ENCODE results near the gene THEM5.
"Not testable (repeated sequence)": the region's sequence is repeated elsewhere in the genome, so short reads cannot be mapped to it uniquely, and the experiment has no call there.

Gene THEM5

DNA sequence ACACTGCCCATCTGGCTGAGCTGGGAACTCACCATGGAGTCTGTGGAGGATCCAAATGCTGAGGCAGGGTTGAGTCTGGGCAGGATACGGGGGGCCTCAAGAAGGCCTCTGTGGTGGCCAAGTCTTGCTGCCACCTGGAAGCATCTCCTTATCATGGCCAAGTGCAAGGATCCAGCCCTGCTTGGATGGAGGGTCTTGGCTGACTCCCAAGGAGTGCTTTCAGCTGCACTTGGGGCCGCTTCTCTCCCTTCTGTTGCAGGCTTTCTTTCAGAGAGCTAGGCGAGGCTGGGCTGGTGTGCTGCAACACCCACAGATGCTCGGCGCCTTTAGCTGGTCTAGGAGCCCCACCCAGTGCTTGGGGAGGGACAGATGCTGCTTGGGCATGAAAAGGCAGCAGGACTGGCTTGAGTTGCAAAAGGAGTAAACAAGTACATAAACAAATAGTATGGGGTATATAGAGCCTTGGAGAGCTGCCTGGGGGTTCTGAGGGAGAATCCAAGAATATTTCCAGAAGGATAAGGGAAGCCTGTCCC, at the start of gene THEM5:
THEM5 (minus strand) TSS at position 302 of the 533 bp plus-strand sequence; CDS start at position 155, 147 bp downstream.
- DNase-seq (ENCODE audit: low read depth): no peak
- no peak for TF ChIP-seq CTCF (IDR thresholded peaks at IDR 0.05; ENCODE audit: low read depth, low read length, missing control alignments)
- H3K4me3 ChIP-seq (ENCODE audit: low read depth, low read length): no peak within 1 kb of the TSS

GRCh38 chr1:151902858-151903257, 49.3 kb upstream of the THEM5 start:
- DNase-seq (ENCODE audit: low read depth): no peak
- no peak overlapping the region for H3K4me3 ChIP-seq (ENCODE audit: low read depth, low read length)
- no peak for TF ChIP-seq CTCF (IDR thresholded peaks at IDR 0.05; ENCODE audit: low read depth, low read length, missing control alignments)

GRCh38 chr1:151900804-151901203, 47.3 kb upstream of the THEM5 start:
- H3K4me3 ChIP-seq (ENCODE audit: low read depth, low read length); DNase-seq (ENCODE audit: low read depth): not testable (repeated sequence)

DNA sequence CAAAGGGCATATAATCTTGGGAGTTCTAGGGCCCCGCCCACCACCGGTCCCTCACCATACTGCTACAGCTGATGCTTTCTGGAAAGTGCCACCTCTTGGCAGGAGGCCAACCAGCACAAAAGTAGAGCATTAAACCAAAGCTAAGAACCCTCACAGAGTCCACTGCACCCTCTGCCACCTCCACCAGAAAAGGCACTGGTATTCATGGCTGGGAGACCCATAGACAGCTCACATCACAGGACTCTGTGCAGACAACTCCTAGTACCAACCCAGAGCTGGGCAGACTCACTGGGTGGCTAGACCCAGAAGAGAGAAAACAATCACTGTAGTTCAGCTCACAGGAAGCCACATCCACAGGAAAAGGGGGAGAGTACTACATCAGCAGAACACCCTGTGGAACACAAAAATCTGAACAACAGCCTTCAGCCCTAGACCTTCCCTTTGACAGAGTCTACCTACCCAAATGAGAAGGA, 45.0 kb upstream of the THEM5 start:
- no peak for TF ChIP-seq CTCF (IDR thresholded peaks at IDR 0.05; ENCODE audit: low read depth, low read length, missing control alignments)
- no peak for DNase-seq (ENCODE audit: low read depth)
- no peak overlapping the region for H3K4me3 ChIP-seq (ENCODE audit: low read depth, low read length)

GRCh38 chr1:151897991-151898431, 44.5 kb upstream of the THEM5 start:
- no peak overlapping the region for H3K4me3 ChIP-seq (ENCODE audit: low read depth, low read length)
- TF ChIP-seq CTCF (IDR thresholded peaks at IDR 0.05; ENCODE audit: low read depth, low read length, missing control alignments): no peak
- no peak for DNase-seq (ENCODE audit: low read depth)

DNA sequence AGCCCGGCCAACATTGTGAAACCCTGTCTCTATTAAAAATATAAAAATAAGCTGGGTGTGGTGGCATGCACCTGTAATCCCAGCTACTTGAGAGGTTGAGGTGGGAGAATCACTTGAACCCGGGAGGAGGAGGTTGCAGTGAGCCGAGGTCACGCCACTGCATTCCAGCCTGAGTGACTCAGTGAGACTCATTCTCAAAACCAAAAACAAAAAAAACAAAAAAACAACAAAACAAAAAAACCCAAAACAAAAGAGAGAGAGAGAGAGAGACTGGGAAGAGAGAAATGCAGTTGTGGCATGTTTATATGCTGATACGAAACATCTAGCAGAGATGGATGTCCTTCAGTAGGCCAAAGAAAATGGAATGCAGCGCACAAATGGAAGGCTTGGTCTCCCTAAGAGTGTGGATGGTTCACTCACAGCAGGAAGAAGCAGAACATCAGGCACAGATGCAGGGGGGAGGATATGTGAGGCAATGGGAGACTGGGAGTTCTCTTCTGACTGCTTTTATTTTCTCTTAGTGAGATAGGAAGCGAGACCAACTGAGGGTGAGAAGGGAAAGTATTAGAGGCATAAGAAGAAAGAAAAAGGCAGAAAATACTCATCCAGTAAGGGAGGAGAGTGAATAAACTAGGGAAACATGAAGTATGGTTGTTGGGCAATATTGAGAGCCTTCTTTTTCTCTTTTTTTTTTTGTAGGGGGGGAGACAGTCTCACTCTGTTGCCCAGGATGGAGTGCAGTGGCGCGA, 39.8 kb upstream of the THEM5 start:
- no peak overlapping the region for H3K4me3 ChIP-seq (ENCODE audit: low read depth, low read length)
- TF ChIP-seq CTCF (IDR thresholded peaks at IDR 0.05; ENCODE audit: low read depth, low read length, missing control alignments): no peak
- DNase-seq (ENCODE audit: low read depth): no peak

GRCh38 chr1:151892190-151892589, 38.7 kb upstream of the THEM5 start:
- no peak for TF ChIP-seq CTCF (IDR thresholded peaks at IDR 0.05; ENCODE audit: low read depth, low read length, missing control alignments)
- H3K4me3 ChIP-seq (ENCODE audit: low read depth, low read length): no peak overlapping the region
- no peak for DNase-seq (ENCODE audit: low read depth)
